IPS-15b (cell line): ENCODE data around the gene GRM8.

Experiments
- H3K27me3 ChIP-seq: one replicate; pipeline ENCODE4 v1.6.1; 2013; ENCODE audit warnings: low read length; ENCODE audit not compliant: control insufficient read depth, insufficient read depth
- H3K36me3 ChIP-seq: one replicate; pipeline ENCODE4 v1.6.1; 2013; ENCODE audit warnings: low read length; ENCODE audit not compliant: control insufficient read depth, insufficient read depth
- H3K4me1 ChIP-seq: one replicate; pipeline ENCODE4 v1.6.1; 2013; ENCODE audit warnings: mild to moderate bottlenecking, low read length; ENCODE audit not compliant: control insufficient read depth, insufficient read depth
- H3K4me3 ChIP-seq: one replicate; pipeline ENCODE4 v1.5.1; 2013; ENCODE audit warnings: low read depth, low read length
- H3K9ac ChIP-seq: one replicate; pipeline ENCODE4 v1.6.1; 2013; ENCODE audit warnings: low read depth, mild to moderate bottlenecking, low read length
- H3K9me3 ChIP-seq: one replicate; pipeline ENCODE4 v1.6.1; 2013; ENCODE audit warnings: mild to moderate bottlenecking, low read length; ENCODE audit not compliant: control insufficient read depth, insufficient read depth

GRM8 gene

DNA sequence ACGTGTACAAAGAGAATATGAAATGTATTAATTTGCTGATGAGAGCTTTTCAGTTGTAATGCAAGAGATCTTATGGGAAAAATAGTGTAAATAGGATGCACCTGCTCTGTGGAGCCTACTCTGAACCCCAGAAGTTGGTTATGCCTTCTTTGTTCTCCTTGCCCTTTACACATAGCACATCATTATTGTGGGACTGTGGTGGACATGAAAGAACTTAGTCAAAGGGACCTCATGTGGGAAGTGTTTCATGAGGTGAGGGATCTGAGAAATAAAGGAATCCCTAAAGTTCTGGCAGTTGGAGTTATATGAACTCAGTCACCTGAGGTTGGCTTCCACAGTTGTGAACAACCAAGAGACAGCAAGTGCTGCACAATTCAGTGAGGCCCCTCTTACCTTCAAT lies 66.1 kb downstream of the GRM8 start:
- Histone ChIP-seq H3K4me3 (no peak overlapping the region), H3K4me1 (peaks cover 6% of the 10 kb centered on the region), H3K9ac (no peak overlapping the region), H3K9me3 (no peaks in the 10 kb centered on the region), H3K27me3 (no peaks in the 10 kb centered on the region), H3K36me3 (no peaks in the 10 kb centered on the region)

DNA sequence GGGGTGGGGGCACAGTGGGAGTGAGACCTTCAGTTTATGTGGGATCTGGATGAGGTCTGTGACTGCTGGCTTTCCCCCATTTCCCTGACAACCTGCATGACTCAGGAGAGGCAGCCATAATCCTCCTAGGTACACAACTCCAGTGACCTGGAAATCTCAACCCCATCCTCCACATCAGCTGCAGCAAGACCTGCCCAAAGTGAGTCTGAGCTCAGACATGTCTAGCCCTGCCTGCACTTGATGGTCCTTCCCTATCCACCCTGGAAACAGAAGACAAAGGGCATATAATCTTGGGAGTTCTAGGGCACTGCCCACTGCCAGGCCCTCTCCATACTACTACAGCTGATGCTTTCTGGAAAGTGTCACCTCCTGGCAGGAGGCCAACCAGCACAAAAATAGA lies 75.6 kb downstream of the GRM8 start:
- Histone ChIP-seq H3K9ac (no peak overlapping the region), H3K36me3 (no peaks in the 10 kb centered on the region), H3K4me3 (no peak overlapping the region), H3K27me3 (no peaks in the 10 kb centered on the region), H3K4me1 (no peaks in the 10 kb centered on the region), H3K9me3 (no peaks in the 10 kb centered on the region)

- Histone ChIP-seq H3K27me3 (no peaks in the 10 kb centered on the region), H3K4me1 (no peaks in the 10 kb centered on the region), H3K9ac (no peak overlapping the region), H3K9me3 (no peaks in the 10 kb centered on the region), H3K36me3 (no peaks in the 10 kb centered on the region), H3K4me3 (no peak overlapping the region)
Observed at GRCh38 chr7:127162366-127162765, 90.4 kb downstream of the GRM8 start.

DNA sequence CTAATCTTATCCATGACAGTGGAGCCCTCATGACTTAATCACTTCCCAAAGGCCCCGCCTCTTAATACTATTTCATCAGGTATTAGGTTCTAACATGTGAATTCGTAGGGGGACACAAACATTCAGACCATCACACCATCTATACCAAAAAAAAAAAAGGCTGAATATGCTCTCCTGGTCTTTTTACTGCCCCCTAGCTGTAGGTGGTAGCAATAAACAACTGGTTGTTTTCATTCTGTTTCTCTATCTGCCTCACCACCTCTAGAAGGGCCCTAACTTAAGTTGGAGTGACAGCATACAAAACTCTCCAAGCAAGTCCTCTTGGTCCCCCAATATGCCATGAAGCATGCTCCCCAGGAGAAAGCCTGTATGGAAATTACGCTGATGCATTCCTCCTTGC lies 94.1 kb downstream of the GRM8 start:
- no peaks in the 10 kb centered on the region for H3K36me3 ChIP-seq
- no peaks in the 10 kb centered on the region for H3K4me1 ChIP-seq
- no peak overlapping the region for H3K4me3 ChIP-seq
- no peaks in the 10 kb centered on the region for H3K27me3 ChIP-seq
- H3K9ac ChIP-seq = no peak overlapping the region
- no peaks in the 10 kb centered on the region for H3K9me3 ChIP-seq

- H3K9ac ChIP-seq = no peak overlapping the region
- H3K36me3 ChIP-seq = no peaks in the 10 kb centered on the region
Observed at GRCh38 chr7:127154958-127155357, 97.8 kb downstream of the GRM8 start.

DNA sequence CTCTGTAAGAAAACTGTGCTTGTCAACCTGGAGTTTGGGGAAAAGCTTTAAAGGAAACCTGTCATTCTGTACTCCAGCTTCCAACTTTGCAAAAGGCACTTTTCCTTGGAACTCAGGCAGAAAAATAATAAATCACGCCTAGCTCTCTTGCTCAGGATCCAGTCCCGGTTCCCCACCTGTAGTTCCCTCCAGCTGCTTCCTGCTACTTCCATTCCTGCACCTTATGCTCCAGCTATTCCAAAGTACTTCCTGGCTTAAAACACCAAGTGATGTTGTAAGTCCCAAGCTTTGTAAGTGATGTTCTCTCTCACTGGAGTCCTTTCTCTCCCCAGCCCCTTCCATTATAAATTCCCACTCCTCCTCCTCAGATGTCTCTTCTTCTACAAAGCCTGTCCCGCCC lies 98.6 kb downstream of the GRM8 start:
- no peaks in the 10 kb centered on the region for H3K27me3 ChIP-seq
- H3K4me3 ChIP-seq = no peak overlapping the region
- no peaks in the 10 kb centered on the region for H3K36me3 ChIP-seq
- H3K4me1 ChIP-seq = no peaks in the 10 kb centered on the region
- H3K9ac ChIP-seq = no peak overlapping the region
- H3K9me3 ChIP-seq = no peaks in the 10 kb centered on the region

More at GRCh38 chr7:127154958-127155357, 97.8 kb downstream of the GRM8 start:
- Histone ChIP-seq H3K4me3 (no peak overlapping the region), H3K4me1 (no peaks in the 10 kb centered on the region), H3K9me3 (no peaks in the 10 kb centered on the region), H3K27me3 (no peaks in the 10 kb centered on the region)

- H3K27me3 ChIP-seq = no peaks in the 10 kb centered on the region
- no peak overlapping the region for H3K9ac ChIP-seq
- H3K4me1 ChIP-seq = no peaks in the 10 kb centered on the region
- no peaks in the 10 kb centered on the region for H3K9me3 ChIP-seq
- no peaks in the 10 kb centered on the region for H3K36me3 ChIP-seq
- no peak overlapping the region for H3K4me3 ChIP-seq
Observed at GRCh38 chr7:127153315-127153714, 99.4 kb downstream of the GRM8 start.

- H3K9me3 ChIP-seq = no peaks in the 10 kb centered on the region
- H3K4me3 ChIP-seq = no peak overlapping the region
- H3K9ac ChIP-seq = no peak overlapping the region
- H3K4me1 ChIP-seq = no peaks in the 10 kb centered on the region
- no peaks in the 10 kb centered on the region for H3K36me3 ChIP-seq
- no peaks in the 10 kb centered on the region for H3K27me3 ChIP-seq
Observed at GRCh38 chr7:127152423-127152822, 100.3 kb downstream of the GRM8 start.

DNA sequence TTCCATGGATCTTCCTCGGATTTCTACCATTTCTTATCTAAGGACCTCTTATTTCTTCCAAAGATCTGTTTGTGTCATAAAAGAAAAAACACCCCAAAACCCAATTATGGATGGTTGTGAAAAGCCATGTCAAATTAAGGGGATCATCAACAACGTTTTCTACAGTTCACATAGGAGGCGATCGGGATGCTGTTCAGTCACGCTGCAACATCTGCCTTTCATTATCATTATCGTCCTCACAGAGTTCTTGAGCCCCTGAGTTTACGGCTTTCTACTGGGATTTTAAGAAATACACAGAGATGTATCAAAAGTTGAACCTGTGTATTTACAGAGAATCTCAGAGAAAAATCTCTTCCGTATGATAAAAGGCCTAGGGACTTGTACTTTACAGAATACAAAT lies 101.4 kb downstream of the GRM8 start:
- no peak overlapping the region for H3K9ac ChIP-seq
- no peak overlapping the region for H3K4me3 ChIP-seq
- no peaks in the 10 kb centered on the region for H3K27me3 ChIP-seq
- no peaks in the 10 kb centered on the region for H3K9me3 ChIP-seq
- no peaks in the 10 kb centered on the region for H3K4me1 ChIP-seq
- no peaks in the 10 kb centered on the region for H3K36me3 ChIP-seq

DNA sequence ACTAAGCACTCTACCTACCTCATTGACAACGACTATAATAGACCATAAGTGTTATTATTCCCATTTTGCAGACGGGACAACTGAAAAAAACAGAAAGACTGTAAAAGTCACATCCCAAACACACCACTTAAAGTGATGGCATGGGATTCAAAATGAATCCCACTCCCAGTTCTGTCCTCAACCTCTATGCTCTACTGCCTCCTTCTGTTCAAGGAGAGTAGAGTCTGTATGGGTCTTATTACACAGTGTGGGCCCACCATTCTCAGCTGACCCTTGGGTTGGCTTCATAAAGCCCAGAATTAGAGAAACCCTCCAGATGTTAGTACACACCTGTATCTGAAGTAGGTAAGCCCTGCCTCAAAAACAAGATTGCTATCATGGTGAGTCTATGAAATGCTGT lies 102.2 kb downstream of the GRM8 start:
- H3K4me3 ChIP-seq = no peak overlapping the region
- H3K36me3 ChIP-seq = no peaks in the 10 kb centered on the region
- H3K4me1 ChIP-seq = no peaks in the 10 kb centered on the region
- no peaks in the 10 kb centered on the region for H3K27me3 ChIP-seq
- no peaks in the 10 kb centered on the region for H3K9me3 ChIP-seq
- H3K9ac ChIP-seq = no peak overlapping the region

DNA sequence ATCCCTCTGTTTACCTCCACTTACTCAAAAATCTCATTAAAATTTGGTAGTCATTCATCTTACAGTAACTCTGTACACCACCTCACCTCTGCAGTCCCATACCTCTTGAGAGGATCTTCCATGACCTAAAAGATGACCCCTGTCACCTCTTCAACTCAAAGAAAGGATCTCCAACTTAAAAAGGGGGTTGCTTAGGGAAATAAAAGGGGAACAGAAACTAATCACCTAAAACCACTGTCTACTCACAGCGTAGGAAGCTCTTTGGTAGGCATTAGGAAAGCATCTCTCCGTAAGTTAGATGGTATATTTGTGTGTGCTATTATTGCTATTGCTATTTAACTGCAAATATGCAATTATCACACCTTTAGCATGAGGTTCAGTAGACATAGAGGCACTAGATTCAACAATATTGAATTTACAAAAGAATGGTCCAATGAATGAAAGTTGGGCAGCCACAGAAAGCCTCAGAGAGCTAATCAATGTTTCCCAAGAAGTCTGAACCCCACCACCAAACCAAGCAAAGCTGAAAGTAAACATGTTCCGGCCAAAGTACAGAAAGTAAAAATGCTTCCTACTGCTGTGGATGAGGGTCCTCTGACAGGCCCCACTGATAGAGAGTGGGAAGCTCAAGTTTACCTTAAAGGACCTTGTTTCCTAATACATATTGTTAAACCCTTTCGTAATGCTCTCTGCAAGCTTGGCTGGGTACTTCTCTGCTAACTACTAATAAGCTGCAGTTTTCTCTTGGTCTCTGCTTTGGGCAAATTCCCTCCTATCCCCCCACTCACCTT lies 105.8 kb downstream of the GRM8 start:
- Histone ChIP-seq H3K27me3 (no peaks in the 10 kb centered on the region), H3K4me1 (no peaks in the 10 kb centered on the region), H3K4me3 (no peak overlapping the region), H3K36me3 (no peaks in the 10 kb centered on the region), H3K9ac (no peak overlapping the region), H3K9me3 (no peaks in the 10 kb centered on the region)

- H3K27me3 ChIP-seq = no peaks in the 10 kb centered on the region
- H3K4me1 ChIP-seq = no peaks in the 10 kb centered on the region
- H3K4me3 ChIP-seq = no peak overlapping the region
- no peaks in the 10 kb centered on the region for H3K36me3 ChIP-seq
- H3K9ac ChIP-seq = no peak overlapping the region
- no peaks in the 10 kb centered on the region for H3K9me3 ChIP-seq
Observed at GRCh38 chr7:127137146-127137545, 115.6 kb downstream of the GRM8 start.
